ENCODE results near the gene CACNB2. TPM values are rescaled to one million over a fixed set of nuclear protein-coding genes. Genes with fewer than 3 reads are reported as not detected.

The CACNB2 gene
- polyA plus RNA-seq, 1 experiment = 0.12 TPM

- no peak for TF ChIP-seq CTCF (IDR thresholded peaks at IDR 0.05; ENCODE audit: insufficient read depth, low read depth, low read length)
- Histone ChIP-seq H3K27me3 (ENCODE audit: control insufficient read depth, insufficient read depth, low read length) (no peaks in the 10 kb centered on the region), H3K36me3 (ENCODE audit: control insufficient read depth, insufficient read depth, low read length) (no peaks in the 10 kb centered on the region), H3K4me3 (ENCODE audit: low read depth, low read length) (no peak overlapping the region)
- POLR2A ChIA-PET = no interaction called here
- DNase-seq (ENCODE audit: low read depth) = no peak
- CTCF ChIA-PET = interaction anchor here (1.5 kb wide), 1 partner anchor 9 kb away, joined by 5 read pairs; no protein-coding TSS in a partner anchor
Observed at GRCh38 chr10:18113881-18114280, 26.3 kb upstream of the CACNB2 start.

GRCh38 chr10:18117276-18117675 lies 22.9 kb upstream of the CACNB2 start:
- ChIA-PET CTCF (interaction anchor here (1.6 kb wide), 1 partner anchor 12 kb away, joined by 3 read pairs; no protein-coding TSS in a partner anchor), POLR2A (no interaction called here)
- no peak for TF ChIP-seq CTCF (IDR thresholded peaks at IDR 0.05; ENCODE audit: insufficient read depth, low read depth, low read length)
- no peak for DNase-seq (ENCODE audit: low read depth)
- H3K27me3 ChIP-seq (ENCODE audit: control insufficient read depth, insufficient read depth, low read length) = no peaks in the 10 kb centered on the region
- no peak overlapping the region for H3K4me3 ChIP-seq (ENCODE audit: low read depth, low read length)
- no peaks in the 10 kb centered on the region for H3K36me3 ChIP-seq (ENCODE audit: control insufficient read depth, insufficient read depth, low read length)

- CTCF ChIA-PET = no interaction called here
- H3K27me3 ChIP-seq (ENCODE audit: control insufficient read depth, insufficient read depth, low read length) = no peaks in the 10 kb centered on the region
- POLR2A ChIA-PET = no interaction called here
- no peaks in the 10 kb centered on the region for H3K36me3 ChIP-seq (ENCODE audit: control insufficient read depth, insufficient read depth, low read length)
- no peak for DNase-seq (ENCODE audit: low read depth)
- no peak for TF ChIP-seq CTCF (IDR thresholded peaks at IDR 0.05; ENCODE audit: insufficient read depth, low read depth, low read length)
- H3K4me3 ChIP-seq (ENCODE audit: low read depth, low read length) = no peak overlapping the region
Observed at GRCh38 chr10:18122753-18123152, 17.5 kb upstream of the CACNB2 start.

GRCh38 chr10:18133046-18133445 lies 7.2 kb upstream of the CACNB2 start:
- Histone ChIP-seq H3K36me3 (ENCODE audit: control insufficient read depth, insufficient read depth, low read length) (no peaks in the 10 kb centered on the region), H3K4me3 (ENCODE audit: low read depth, low read length) (no peak overlapping the region), H3K27me3 (ENCODE audit: control insufficient read depth, insufficient read depth, low read length) (no peaks in the 10 kb centered on the region)
- CTCF ChIA-PET = no interaction called here
- no peak for TF ChIP-seq CTCF (IDR thresholded peaks at IDR 0.05; ENCODE audit: insufficient read depth, low read depth, low read length)
- POLR2A ChIA-PET = no interaction called here
- no peak for DNase-seq (ENCODE audit: low read depth)

- Histone ChIP-seq H3K36me3 (ENCODE audit: control insufficient read depth, insufficient read depth, low read length) (no peaks in the 10 kb centered on the region), H3K27me3 (ENCODE audit: control insufficient read depth, insufficient read depth, low read length) (no peaks in the 10 kb centered on the region), H3K4me3 (ENCODE audit: low read depth, low read length) (no peak overlapping the region)
- TF ChIP-seq CTCF (IDR thresholded peaks at IDR 0.05; ENCODE audit: insufficient read depth, low read depth, low read length) = no peak
- ChIA-PET POLR2A (no interaction called here), CTCF (interaction anchor here (1.2 kb wide), 1 partner anchor 30 kb away, joined by 3 read pairs; no protein-coding TSS in a partner anchor)
- no peak for DNase-seq (ENCODE audit: low read depth)
Observed at GRCh38 chr10:18134509-18134908, 5.7 kb upstream of the CACNB2 start.

All from BJ (cell line).